DLD1 (cell line): ENCODE measurements around the gene PTPRE.
"Not testable (repeated sequence)": the region's sequence is repeated elsewhere in the genome, so short reads cannot be mapped to it uniquely, and the experiment has no call there.

Experiments
- in situ Hi-C: cut with HindIII; loops from 2 replicates; pipeline ENCODE4 v1.10.0; 2017; ENCODE audit warnings: low sequenced_read_pairs

The PTPRE gene

GRCh38 chr10:128084991-128085390 is 178.1 kb downstream of the PTPRE start:
- in situ Hi-C loops: no loop called here

- in situ Hi-C loops: no loop called here
These were observed 179.3 kb downstream of the PTPRE start for GRCh38 chr10:128086003-128086863.

DNA sequence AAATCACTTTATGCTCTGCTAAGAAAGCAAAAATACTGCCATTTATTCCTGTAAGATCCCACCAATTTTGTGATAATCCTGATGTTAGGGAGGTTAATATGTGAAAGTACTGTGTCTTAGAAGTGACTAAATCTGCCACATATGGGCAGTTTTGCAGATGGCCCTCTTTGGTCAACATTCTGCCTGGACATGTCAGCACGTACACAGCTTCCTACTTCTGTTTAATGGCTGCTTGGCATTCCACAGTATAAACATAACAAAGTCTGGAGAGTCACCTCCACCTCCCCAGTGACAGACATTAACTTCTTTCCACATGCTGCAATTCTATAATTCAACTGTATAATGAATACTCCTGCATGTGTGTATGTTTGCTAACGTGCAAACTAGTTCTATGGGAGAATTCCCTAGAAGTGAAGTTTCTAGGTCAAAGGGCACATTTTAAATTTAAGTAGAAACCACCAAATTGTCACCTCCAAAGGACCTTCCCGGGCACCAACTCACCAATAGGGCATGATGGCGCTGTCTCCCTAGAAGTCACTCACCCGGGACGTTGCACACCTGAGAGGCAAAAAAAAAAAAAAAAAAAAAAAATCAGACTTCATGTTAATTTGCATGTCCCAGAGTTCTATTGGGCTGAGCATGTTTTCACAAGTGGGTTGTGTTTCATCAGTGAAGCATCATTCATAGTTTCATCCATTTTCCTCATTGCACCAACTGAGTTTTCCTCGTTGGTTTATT is 180.4 kb downstream of the PTPRE start:
- in situ Hi-C loops: no loop called here

GRCh38 chr10:128087884-128088709 is 181.2 kb downstream of the PTPRE start:
- in situ Hi-C loops: no loop called here

- in situ Hi-C loops: no loop called here
These were observed 184.8 kb downstream of the PTPRE start for GRCh38 chr10:128091636-128092210.

DNA sequence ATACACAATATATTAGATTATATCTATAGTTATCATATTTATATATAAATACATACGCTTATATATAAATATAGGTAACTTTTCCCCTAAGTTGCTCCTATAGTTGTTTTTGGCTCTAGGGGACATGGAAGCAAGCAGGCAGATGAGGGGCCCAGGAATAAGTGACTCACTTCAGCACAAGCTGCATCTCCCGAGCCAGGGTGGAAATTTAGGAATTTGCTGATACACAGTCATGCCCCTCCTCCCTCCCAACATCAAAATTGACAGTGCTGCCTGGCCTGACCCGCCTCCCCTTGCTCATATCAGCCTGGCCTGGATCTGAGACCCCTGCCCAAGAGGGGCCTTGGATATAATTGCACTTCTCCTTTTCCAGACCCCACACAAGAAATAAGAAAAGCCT is 185.6 kb downstream of the PTPRE start:
- in situ Hi-C loops: no loop called here

GRCh38 chr10:128094596-128094995 is 187.7 kb downstream of the PTPRE start:
- in situ Hi-C loops: not testable (repeated sequence)

DNA sequence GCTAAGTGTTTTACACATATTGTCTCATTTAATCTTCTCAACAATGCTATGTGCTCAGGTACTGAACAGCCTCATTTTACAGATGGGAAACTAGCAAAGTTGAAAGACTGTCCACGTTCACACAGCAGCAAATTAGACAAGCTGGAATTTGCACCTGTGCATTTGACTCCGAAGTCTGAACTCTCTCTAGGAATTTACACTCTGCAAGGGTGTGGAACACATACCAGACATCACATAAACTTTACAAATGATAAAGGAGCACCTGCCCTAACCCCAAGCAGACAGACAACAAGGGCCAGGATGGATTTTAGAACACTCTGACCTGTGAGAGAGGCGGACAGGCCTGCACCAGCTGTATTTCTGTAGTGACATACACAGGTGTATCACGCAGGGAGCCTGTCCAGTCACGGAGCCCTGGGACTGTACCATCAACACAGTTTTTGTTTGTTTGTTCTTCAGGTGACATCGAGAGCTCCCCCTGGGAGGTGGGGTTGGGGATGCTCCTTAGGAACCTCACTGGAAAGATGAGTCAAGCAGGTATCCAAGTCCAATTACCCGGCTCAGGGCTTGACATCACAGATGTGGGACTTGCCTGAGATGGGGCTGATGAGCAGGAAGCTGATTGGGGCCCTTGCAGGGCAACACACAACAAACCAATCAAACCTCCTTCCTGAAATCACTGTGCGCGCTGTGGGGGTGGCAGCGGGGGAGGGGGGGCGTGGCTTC is 188.3 kb downstream of the PTPRE start:
- in situ Hi-C loops: no loop called here

GRCh38 chr10:128095753-128096469 is 189.0 kb downstream of the PTPRE start:
- in situ Hi-C loops: no loop called here

DNA sequence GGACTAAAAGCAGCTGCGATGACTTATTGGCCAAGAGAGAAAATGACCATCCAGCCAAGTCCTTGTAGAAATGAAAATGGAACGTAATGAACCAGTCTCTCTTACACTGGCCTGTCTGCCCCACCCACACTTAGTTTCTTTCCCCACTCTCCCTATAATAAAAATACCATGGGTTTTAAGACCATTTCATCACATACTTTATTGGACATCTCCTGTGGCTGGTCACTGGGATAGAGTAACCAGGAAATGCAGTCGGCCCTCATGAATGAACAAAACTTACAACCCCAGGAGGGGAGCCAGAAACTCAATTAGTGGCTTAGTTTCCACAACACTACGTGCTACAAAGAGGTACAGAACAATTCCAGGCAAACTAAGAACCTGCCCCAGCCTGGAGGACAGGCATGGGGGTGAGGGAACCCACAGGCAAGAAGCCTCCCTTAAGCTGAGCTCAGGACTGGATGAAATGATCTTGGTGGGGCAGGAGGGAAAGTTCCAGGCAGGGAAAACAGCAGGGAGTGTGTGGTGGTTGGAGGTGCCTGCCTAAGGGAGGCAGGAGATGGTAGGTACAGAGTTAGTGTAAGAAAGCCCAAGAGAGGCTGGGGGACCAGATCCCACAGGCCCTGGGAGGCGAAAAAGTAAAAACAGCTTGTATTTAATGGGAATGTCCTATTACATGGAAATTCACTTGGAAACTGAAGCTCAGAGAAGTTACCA is 189.7 kb downstream of the PTPRE start:
- in situ Hi-C loops: no loop called here

DNA sequence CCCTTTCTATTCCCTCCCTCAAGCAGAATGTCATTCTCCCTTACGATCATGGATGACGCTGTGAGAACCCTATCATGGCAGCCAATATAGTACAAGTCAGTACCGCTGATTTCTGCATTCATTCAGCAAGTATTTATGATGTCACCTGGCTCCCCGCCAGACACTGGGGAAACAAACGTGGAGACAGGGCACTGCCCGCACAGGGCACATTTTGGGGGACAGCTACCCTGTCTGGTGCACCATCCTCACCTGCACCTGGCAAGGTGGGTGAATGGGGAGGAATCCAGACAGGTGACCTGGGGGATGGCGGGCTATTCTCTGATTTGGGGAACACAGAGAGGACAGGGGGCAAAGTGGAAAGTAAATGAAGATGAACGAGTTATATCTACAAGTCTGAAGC is 190.9 kb downstream of the PTPRE start:
- in situ Hi-C loops: no loop called here

DNA sequence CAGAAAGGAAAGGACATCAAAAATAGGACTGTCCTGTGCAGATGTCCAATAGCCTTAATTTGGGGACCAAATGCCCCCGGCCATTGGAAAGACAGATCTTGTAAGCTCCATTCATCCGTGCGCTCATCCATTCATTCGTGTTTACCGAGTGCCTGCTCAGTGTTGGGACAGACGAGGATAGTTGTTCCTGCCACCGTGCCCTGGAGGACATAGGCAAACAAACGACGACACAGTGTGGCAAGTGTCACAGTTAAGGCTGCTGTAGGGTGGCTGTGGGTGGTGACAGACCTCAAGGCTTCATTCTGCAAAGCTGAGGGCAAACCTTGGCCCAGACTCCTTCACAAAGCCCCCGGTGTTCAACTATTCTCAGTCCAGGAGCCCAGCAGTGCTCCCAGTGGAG is 191.7 kb downstream of the PTPRE start:
- in situ Hi-C loops: no loop called here

DNA sequence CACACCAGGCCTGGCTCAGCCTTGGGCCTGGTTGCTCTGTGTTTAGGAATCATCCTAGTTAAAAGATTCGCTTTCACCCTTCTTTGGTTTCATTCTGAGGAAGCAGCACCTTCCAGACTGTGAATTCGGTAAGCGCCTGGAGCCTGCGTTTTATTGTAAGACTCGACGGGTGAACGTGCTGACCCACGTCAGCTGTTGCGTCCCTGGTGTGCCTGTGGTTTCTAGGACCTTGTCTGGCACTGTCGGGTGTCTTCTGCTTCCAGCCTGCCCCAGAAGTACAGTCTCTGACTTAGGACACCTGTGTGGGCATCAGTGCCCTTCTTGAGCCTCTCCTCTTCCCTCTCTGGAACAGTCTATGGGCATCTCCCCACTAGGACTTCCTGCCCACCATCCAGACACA is 193.0 kb downstream of the PTPRE start:
- in situ Hi-C loops: no loop called here

GRCh38 chr10:128101901-128102300 is 195.0 kb downstream of the PTPRE start:
- in situ Hi-C loops: no loop called here

GRCh38 chr10:128102480-128103228 is 195.8 kb downstream of the PTPRE start:
- in situ Hi-C loops: no loop called here

- in situ Hi-C loops: no loop called here
These were observed 196.4 kb downstream of the PTPRE start for GRCh38 chr10:128103229-128103714.

GRCh38 chr10:128105383-128105782 is 198.5 kb downstream of the PTPRE start:
- in situ Hi-C loops: no loop called here

GRCh38 chr10:128109707-128110106 is 202.8 kb downstream of the PTPRE start:
- in situ Hi-C loops: no loop called here
